HG03342 (cell line): ENCODE measurements around the gene EGLN1.

Experiments used
- ATAC-seq: cut with Tn5 transposase; IDR thresholded peaks from one replicate; pipeline ENCODE4 v1.9.1; 2021; ENCODE audit warnings: mild to moderate bottlenecking, moderate library complexity; ENCODE audit not compliant: unreplicated experiment

Gene EGLN1

DNA sequence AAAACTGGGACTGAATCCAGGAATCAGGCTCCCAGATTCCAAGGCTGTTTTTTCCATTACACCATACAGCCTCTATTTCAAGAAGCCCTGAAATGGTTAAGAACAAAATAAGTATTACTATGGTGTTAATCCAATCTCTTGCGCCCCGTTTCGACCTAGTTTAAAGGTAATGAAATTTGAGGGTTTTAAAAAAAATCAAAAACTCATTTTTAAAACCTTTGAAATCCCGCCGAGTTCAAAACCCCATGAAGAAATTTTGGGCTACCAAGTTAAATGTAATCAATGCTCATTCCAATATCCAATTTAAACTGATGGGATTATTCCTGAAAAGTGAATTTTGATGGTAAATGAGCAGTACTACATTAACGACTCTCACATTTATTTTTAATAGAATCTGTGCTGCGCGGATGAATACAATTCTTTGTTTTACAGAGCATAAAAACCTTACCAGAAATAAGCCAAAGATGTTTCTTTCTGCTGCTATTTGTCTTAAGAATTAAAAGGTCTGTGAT, 767 bp upstream of the EGLN1 start:
- no peak for ATAC-seq

DNA sequence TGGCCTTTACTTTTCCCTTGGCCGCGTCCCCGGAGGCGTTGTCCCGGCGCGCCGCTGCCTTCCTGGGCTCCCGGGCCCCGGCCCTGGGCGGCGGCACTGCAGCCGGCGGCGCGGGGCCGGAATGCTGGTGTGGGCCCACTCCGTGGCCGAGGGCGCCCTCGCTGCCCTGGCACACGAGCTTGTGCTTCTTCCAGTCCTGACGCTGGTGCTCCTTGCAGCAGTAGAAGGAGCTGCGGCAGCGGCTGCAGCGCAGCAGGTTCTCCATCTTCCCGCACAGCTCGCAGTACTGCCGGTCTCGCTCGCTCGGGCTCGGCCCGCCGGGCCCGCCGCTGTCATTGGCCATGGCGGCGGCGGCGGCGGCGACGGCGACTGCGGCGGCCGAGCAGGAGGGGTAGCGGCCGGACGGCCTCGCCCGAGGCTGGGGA, 529 bp downstream of the EGLN1 start:
- ATAC-seq = peak; percentile 31

DNA sequence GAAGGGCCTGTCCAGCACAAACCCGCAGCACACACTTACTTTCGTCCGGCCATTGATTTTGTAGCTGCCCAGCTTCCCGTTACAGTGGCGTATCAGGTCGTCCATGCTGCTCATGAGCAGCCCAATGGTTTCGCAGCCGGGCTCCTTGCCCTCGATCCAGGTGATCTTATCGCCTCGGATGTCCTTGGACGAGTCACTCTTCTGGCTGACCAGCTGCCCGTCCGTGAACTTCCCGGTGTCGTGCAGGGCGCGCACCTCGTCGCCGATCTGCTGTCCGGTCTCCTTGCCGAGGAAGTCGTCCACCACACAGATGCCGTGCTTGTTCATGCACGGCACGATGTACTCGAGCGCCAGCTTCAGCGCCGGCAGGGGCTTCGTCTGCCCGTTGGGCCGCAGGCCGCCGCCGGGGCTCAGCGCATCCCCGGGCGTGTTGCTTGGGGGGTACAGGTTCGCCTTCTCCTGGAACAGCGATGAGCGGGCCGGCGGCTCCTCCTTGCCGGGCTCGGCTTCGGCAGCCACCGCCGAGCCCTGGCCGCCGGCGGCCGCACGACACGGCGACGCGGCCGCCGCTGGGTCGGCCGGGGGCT, 1.0 kb downstream of the EGLN1 start:
- peak; percentile 14 for ATAC-seq

DNA sequence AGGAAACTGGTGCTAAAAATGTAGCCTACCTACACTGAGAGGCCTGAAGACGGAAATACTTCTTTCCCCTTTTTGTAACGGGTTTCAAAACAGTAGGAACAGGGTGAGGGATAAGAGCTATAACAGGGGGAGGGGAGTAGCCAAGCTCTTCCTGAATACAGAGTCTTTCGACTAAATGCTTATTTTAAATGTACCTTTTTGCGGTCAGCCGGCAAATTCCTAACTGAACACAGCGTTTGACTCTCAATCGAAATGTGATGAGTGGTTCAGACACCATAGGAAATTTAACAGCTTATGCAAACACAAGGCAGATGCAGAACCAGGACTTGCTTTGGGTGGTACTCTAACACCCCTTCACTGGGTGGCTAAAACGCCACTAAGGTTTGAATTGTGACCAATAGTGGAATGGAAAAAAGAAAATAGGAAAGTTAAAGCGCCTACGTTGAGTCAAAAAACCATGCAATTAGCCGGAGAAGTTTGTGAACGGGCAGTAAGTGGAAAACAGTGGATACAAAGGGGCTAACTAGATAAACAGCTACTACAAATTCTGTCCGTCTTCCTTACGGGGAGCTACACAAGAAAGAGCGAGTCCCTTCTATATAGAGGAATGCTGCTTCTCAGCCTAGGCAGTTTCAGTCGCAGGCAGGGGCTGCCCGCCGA, 1.7 kb downstream of the EGLN1 start:
- no peak for ATAC-seq

DNA sequence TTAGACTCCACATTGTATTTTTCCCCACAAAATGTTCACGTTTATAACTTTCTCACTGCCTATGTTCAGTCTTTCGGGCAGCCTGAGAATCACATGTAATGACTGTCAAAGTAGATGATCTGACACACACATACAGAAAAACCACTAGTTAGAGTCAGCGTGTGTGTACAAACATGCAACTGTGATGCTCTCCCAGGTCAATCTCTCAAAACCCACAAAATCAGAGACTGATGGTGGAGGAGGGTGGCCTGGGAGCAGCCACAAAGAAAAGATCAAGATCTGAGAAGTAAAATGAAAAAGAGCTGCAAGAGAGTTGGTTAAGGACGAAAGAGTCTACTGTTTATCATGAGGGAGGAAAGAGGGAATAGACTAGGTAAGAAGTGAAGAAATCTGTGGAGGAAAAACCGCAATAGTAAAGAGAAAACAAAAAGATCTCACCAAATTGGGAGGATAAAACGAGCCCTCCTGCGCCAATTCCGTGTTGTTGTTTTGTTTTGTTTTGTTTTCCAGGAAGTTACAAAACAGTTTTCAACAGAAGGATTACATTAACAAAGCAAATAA, 2.3 kb downstream of the EGLN1 start:
- ATAC-seq = no peak

DNA sequence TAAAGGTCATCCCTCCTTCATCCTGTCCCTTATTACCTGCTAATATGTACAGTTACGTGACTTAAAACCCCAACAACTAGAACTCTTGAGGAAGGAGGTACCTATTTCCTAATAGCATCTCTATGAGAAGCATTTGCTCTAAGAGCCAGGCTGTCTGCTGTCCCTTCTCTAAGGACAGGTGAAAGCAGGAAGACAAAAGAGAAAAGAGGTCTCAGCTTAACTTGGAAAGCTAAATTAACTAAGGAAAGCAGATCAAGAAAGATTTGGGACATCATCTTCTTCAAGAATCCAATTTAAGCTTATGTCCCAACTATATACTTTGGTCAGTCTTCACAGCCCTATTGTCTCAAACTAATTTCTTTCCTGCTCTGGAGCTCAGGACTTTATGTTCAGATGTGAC, 2.9 kb downstream of the EGLN1 start:
- no peak for ATAC-seq

DNA sequence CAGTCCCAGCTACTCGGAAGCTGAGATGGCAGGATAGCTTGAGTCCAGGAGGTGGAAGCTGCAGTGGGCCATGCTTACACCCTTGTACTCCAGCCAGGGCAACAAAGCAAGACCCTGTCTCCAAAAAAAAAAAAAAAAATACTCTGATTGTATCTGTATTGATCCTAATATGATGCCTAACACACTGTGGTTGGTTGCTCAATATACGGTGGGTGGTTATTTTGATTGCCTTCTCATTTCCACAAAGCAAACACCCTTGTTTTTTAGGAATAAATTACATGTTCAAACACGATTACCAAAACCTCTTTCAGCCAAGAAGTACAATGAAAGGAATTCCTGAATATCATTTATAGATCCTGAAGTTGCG, 3.4 kb downstream of the EGLN1 start:
- ATAC-seq = no peak

DNA sequence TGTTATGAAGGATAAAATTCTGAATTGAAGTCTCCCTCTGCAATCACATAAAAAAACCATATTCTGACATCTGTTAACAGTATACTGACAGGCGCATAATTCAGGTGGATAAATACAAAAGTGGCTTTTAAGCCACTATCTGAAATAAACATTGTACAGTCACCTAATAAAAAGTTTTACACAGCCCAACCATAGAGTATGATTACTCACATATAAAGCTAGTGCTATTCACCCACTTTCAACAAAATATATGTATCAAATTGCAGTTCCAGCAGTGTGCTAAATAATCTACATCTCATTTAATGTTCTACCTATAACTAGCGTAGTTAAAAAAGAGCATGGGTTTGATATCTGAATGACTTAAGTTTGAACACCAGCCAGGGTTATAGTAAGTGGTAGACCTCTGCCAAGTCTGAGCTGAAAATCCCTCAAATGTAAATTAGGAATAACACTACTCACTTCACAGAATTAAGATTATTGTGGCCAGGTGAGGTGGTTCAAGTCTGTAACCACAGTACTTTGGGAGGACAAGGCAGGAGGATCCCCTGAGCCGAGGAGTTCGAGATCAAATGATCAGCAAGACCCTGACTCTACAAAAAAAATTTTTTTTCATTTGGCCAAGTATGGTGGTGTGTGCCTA, 3.9 kb downstream of the EGLN1 start:
- ATAC-seq = no peak

DNA sequence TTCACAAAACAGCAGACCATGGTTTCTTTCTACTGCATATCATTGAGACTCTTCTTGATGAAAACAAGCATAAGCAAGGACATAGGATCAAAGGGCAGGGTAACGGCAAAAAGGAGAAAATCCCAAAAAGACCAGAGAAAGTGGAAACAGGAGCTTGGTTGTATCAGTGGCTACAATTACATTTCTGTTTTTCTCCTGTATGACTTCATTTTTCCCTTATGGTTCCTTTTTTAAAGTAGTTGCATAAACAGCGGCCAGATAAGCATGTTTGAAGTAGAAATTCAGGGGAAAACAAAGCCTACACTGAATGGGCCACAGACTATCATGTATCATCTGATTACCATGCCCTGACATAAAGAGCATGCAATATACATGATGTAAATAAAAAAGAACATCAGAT, 4.6 kb downstream of the EGLN1 start:
- ATAC-seq = no peak

DNA sequence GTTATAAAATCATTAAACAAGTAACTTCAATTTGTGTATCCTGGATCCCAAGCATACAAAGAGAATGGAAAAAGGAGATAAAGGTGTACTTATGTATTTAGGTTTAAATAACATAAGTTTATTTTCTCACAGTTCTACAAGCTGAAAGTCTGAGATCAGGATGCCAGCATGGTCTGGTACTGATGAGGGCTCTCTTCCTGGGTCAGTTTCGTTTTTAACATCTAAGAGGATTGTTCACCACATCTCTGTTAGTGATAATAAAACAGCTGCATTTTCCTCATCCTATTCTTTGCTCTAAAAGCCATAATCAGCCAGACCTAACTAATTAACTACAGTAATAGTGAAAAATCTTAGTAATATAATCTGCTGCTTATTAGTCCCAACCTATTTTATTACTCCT, 5.2 kb downstream of the EGLN1 start:
- no peak for ATAC-seq

DNA sequence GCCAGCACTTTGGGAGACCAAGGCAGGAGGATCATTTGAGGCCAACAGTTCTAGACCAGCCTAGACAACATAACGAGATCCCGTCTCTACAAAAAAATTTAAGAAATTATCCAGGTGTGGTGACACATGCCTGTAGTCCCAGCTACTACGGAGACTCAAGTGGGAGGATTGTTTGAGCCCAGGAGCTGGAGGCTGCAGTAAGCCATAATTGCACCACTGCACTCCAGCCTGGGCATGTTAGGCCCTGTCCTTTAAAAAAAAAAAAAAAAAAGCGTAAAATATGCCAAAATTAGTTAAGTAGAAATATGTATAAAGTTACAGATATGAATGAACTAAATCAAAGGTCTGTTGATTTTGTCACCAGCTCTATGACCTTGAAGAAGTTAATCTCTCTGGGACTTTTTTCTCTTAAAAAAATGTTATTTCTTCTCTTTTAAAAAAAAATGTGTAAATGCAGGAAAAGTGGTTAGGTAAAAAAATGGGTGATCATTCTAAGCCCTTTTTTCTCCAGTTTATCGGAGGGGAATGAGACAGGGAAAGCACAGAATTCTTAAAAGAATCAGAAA, 7.0 kb downstream of the EGLN1 start:
- no peak for ATAC-seq

DNA sequence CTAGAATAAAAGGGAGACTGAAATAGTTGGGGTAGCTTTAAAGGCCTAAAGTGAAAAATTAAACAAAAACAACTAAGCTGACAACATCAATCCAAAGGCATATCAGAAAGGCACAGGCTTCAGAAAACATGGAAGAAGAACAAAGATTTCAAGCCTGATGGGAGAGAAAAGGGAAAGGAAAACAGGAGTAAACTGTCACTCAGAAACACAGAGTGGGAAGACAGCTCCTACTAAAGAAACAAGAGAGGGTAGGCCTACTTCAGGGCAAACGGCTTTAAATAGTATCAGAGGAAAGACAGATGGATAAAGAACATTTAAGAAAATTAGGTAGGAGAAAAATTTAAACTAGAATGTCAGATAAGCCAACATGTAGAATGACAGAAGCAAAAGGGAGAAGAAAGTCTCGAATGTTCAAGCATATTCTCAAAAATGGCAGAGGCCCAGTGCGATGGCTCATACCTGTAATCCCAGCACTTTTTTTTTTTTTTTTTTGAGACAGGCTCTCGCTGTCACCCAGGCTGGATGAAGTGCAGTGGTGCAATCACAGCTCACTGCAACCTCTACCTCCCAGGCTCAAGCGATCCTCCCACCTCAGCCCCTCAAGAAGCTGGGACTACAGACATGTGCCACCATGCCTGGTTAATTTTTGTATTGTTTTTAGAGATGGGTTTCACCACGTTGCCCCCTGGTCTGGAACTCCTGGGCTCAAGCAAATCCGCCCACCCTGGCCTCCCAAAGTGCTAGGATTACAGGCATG, 7.6 kb downstream of the EGLN1 start:
- no peak for ATAC-seq

DNA sequence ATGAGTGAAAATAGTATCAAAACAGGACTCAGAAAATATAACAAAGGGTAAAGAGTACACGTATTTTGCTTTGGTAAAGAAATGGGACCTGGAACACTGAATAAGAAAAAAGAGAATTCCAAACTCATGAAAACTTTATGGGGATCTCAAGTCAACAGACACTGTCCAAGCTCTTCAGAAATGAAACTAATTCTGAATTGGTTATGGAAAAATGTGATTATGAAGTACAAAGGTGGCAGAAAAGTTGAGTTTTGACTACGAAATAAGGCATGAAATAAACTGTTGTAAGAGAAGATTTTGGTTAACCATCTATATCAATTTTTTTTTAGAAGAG, 8.4 kb downstream of the EGLN1 start:
- no peak for ATAC-seq

DNA sequence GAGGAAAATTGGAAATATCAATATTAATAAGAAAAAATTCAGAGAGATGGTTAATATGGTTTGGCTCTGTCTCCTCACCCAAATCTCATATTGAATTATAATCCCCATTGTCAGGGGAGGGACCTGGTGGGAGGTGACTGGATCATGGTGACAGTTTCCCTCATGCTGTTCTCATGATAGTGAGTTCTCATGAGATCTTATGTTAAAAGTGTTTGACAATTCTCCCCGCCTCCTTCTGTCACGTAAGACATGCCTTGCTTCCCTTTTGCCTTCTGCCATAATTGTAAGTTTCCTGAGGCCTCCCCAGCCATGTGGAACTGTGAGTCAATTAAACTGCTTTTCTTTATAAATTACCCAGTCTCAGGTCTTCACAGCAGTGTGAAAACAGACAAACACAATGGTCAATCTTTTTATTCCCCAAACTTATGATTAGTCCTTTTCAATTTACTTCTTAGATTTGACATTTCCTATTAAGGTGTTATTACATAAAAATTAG, 11.0 kb downstream of the EGLN1 start:
- ATAC-seq = no peak

DNA sequence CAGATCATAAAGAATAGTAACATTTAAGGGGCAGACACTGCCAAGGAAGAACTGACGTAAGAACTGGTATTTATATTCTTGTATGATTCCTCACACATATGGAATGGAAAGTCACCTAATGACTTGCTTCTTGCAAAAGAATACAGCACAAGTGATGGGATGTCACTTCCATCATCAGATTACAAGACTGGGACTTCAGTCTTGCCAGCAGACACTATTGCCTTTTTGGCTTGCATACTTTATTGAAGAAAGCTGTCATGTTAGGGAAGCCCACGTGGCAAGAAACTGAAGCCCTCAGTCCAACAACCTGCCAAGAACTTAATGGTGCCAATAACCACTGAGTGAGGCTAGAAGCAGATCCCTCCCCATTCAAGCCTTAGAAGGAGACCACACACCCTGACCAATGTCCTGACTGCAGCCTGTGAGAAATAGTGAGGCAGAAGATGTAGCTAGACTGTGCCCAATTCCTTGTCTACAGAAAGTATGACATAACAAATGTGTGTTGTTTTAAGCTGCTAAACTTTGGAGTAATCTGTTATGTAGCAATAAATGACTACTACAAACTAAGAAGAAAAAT, 12.0 kb downstream of the EGLN1 start:
- no peak for ATAC-seq

DNA sequence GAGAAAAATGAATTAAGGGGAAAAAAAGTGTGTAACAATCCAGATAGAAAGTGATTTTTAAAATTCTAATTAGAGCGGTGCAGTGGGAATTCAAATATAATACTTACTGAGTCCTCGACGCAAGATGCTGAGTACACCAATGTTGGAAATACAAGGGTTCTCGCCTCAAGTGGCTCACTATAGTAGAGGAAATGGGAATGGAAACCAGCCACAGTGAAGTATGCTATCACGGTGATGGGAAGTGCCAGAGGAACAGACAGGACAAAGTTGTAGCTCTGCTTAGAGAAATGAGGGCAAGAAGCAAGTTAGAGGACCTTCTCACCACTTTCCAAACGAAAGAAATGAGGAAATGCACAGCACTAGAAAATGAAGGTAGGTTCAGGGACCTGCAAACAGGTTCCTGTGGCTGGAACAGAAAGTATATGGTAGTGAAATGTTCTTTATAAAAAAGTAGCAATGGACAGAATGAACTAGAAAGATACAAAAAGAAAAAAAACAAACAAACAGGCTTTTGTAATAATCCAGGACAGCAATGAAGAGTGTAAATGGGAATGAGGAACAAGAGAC, 13.5 kb downstream of the EGLN1 start:
- no peak for ATAC-seq

DNA sequence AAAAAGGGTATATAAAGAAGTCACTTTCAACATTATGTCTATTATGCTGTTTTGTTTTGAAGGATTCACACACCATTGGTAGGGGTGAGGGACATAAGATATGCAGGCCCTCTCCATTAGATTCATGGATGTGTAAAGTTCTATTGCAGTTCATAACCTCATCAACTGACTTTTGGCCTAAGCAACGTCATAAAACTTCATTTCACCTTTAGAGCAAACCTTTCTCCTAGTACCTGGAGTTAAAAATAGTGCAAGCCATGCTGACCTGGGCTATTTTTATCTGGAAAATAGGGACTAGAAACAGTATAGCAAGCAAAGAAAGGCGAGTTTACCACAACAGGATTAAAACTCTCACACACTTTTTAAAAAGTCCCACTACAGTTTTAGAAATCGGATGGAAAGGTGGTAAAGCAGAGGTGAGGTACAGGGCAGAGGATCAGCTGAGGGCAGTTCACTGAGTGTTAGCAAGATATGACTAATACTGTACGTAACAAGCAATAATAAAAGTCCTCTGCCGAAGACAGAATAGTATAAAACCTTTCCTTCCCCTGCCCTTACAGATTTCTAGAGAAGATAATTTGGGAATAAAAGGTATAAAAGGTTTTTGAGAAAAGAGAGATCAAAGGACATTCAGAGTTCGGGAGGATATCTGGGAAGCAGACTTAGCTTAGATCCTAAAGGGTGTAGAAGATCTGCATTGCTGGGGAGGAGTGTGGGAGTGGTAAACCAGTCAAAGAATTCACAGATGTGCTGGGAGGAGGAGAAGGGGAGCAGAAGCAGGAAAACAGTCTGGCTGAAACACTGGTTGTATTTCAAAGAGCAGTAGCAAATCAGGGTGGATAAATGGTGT, 14.3 kb downstream of the EGLN1 start:
- ATAC-seq = peak; percentile 75

DNA sequence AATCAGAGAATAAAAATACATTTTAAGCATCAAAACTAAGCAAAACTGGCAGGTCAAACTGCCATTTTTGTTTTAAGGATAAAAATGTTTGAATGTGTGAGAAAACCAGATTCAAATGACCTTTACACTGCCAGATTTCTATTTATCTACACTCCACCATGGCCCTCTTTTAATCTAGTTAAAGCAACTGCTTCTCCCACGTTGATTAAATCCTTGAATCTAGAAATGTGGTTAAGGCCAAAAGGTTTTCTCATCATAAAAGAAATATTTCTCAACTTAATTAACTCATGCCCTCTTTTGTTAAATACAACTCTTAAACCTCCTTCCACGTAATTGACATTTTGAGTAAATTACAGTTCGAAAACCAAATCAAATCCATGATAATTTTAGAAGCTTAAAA, 15.0 kb downstream of the EGLN1 start:
- no peak for ATAC-seq

DNA sequence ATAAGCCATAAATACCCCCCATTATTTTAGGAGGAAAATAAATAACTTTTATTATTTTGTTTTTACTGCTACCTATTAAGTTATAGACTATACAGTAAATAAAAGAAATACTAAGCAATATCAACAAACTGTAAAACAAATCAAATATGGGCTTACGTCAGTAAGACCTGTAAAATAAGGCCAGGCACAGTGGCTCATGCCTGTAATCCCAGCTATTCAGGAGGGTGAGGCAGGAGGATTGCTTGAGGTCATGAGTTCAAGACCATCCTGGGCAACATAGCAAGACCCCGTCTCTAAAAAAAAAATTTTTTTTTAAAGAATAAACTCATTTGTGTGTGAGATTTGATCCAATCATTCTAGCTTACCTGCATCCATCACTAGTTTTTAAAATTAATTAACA, 17.8 kb downstream of the EGLN1 start:
- no peak for ATAC-seq
